ENCODE data around the gene NRXN3.

The NRXN3 gene

GRCh38 chr14:79652513-79653307 is 1482.5 kb downstream of the NRXN3 start:
- no peaks in the 10 kb centered on the region for H3K4me1 ChIP-seq (ENCODE audit: insufficient read depth, low read length)
- no peak overlapping the region for H3K4me3 ChIP-seq (ENCODE audit: low read length)
- H3K27me3 ChIP-seq (ENCODE audit: insufficient read depth, low read length): no peaks in the 10 kb centered on the region
- H3K9me3 ChIP-seq (ENCODE audit: insufficient read depth, low read depth, low read length): no peaks in the 10 kb centered on the region
- 90% methylated on average over 5 of the region's 6 CpGs for WGBS
- H3K27ac ChIP-seq (ENCODE audit: low read depth, low read length): no peak overlapping the region
- no peaks in the 10 kb centered on the region for H3K36me3 ChIP-seq (ENCODE audit: insufficient read depth, low read length)
- no peak overlapping the region for H3K9ac ChIP-seq (ENCODE audit: low read depth, low read length)

GRCh38 chr14:79656056-79656455 is 1485.9 kb downstream of the NRXN3 start:
- Histone ChIP-seq H3K4me1 (ENCODE audit: insufficient read depth, low read length) (no peaks in the 10 kb centered on the region), H3K27me3 (ENCODE audit: insufficient read depth, low read length) (no peaks in the 10 kb centered on the region), H3K4me3 (ENCODE audit: low read length) (no peak overlapping the region), H3K9me3 (ENCODE audit: insufficient read depth, low read depth, low read length) (no peaks in the 10 kb centered on the region), H3K9ac (ENCODE audit: low read depth, low read length) (no peak overlapping the region), H3K36me3 (ENCODE audit: insufficient read depth, low read length) (no peaks in the 10 kb centered on the region), H3K27ac (ENCODE audit: low read depth, low read length) (no peak overlapping the region)
- 88% methylated on average over 7 of the region's 7 CpGs for WGBS

DNA sequence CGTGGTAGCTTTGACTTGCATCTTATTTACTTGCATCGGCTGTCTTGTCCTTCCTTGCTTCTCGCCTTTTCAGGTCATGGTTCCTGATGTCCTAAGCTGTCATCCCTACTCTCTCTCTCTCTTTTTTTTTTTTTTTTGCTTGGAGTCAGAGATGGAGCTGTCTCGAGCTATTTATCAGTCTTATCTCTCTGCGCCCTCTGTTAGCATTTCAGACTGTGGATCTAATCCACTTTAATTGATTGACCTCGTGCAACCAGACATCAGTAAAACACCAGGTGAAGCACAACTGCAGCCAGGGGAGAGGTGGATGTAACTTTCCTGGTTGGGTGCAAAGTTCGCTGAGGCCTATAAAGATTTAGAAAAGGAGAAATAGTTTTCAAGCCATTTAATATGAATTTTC is 1486.3 kb downstream of the NRXN3 start:
- WGBS: 96% methylated on average over 7 of the region's 7 CpGs
- no peaks in the 10 kb centered on the region for H3K36me3 ChIP-seq (ENCODE audit: insufficient read depth, low read length)

GRCh38 chr14:79658221-79658620 is 1488.0 kb downstream of the NRXN3 start:
- Histone ChIP-seq H3K4me1 (ENCODE audit: insufficient read depth, low read length) (no peaks in the 10 kb centered on the region), H3K9me3 (ENCODE audit: insufficient read depth, low read depth, low read length) (no peaks in the 10 kb centered on the region), H3K4me3 (ENCODE audit: low read length) (no peak overlapping the region), H3K27ac (ENCODE audit: low read depth, low read length) (no peak overlapping the region), H3K36me3 (ENCODE audit: insufficient read depth, low read length) (no peaks in the 10 kb centered on the region), H3K27me3 (ENCODE audit: insufficient read depth, low read length) (no peaks in the 10 kb centered on the region), H3K9ac (ENCODE audit: low read depth, low read length) (no peak overlapping the region)
- WGBS: 81% methylated on average over 5 of the region's 5 CpGs

More for the DNA sequence above, 1486.3 kb downstream of the NRXN3 start:
- H3K9ac ChIP-seq (ENCODE audit: low read depth, low read length): no peak overlapping the region
- H3K27me3 ChIP-seq (ENCODE audit: insufficient read depth, low read length): no peaks in the 10 kb centered on the region
- H3K9me3 ChIP-seq (ENCODE audit: insufficient read depth, low read depth, low read length): no peaks in the 10 kb centered on the region
- no peak overlapping the region for H3K27ac ChIP-seq (ENCODE audit: low read depth, low read length)
- no peak overlapping the region for H3K4me3 ChIP-seq (ENCODE audit: low read length)
- no peaks in the 10 kb centered on the region for H3K4me1 ChIP-seq (ENCODE audit: insufficient read depth, low read length)

- Histone ChIP-seq H3K9ac (ENCODE audit: low read depth, low read length) (no peak overlapping the region), H3K4me3 (ENCODE audit: low read length) (no peak overlapping the region), H3K9me3 (ENCODE audit: insufficient read depth, low read depth, low read length) (no peaks in the 10 kb centered on the region), H3K36me3 (ENCODE audit: insufficient read depth, low read length) (no peaks in the 10 kb centered on the region), H3K27ac (ENCODE audit: low read depth, low read length) (no peak overlapping the region), H3K27me3 (ENCODE audit: insufficient read depth, low read length) (no peaks in the 10 kb centered on the region), H3K4me1 (ENCODE audit: insufficient read depth, low read length) (no peaks in the 10 kb centered on the region)
- 96% methylated on average over 4 of the region's 4 CpGs for WGBS
Measured at GRCh38 chr14:79658769-79659168, 1488.6 kb downstream of the NRXN3 start.

GRCh38 chr14:79660053-79660939 is 1490.1 kb downstream of the NRXN3 start:
- H3K27me3 ChIP-seq (ENCODE audit: insufficient read depth, low read length): no peaks in the 10 kb centered on the region
- no peaks in the 10 kb centered on the region for H3K9me3 ChIP-seq (ENCODE audit: insufficient read depth, low read depth, low read length)
- no peak overlapping the region for H3K9ac ChIP-seq (ENCODE audit: low read depth, low read length)
- H3K27ac ChIP-seq (ENCODE audit: low read depth, low read length): no peak overlapping the region
- no peak overlapping the region for H3K4me3 ChIP-seq (ENCODE audit: low read length)
- H3K4me1 ChIP-seq (ENCODE audit: insufficient read depth, low read length): no peaks in the 10 kb centered on the region
- 94% methylated on average over 7 of the region's 7 CpGs for WGBS
- no peaks in the 10 kb centered on the region for H3K36me3 ChIP-seq (ENCODE audit: insufficient read depth, low read length)

DNA sequence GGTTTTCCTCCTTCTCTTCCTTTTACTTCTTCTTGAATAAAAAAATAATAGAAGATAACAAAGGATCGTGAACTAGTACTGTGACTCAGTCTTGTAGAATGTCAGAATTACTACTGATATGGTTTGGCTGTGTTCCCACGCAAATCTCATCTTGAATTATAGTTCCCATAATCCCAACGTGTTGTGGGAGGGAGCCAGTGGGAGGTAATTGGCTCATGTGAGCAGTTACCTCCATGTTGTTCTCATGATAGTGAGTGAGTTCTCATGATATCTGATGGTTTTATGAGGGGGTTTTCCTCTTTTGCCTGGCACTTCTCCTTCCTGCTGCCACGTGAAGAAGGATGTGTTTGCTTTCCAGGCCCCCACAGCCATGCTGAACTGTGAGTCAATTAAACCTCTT is 1491.6 kb downstream of the NRXN3 start:
- 92% methylated on average over 4 of the region's 4 CpGs for WGBS
- Histone ChIP-seq H3K27me3 (ENCODE audit: insufficient read depth, low read length) (no peaks in the 10 kb centered on the region), H3K9me3 (ENCODE audit: insufficient read depth, low read depth, low read length) (no peaks in the 10 kb centered on the region), H3K9ac (ENCODE audit: low read depth, low read length) (no peak overlapping the region), H3K27ac (ENCODE audit: low read depth, low read length) (no peak overlapping the region), H3K36me3 (ENCODE audit: insufficient read depth, low read length) (no peaks in the 10 kb centered on the region), H3K4me1 (ENCODE audit: insufficient read depth, low read length) (no peaks in the 10 kb centered on the region), H3K4me3 (ENCODE audit: low read length) (no peak overlapping the region)

DNA sequence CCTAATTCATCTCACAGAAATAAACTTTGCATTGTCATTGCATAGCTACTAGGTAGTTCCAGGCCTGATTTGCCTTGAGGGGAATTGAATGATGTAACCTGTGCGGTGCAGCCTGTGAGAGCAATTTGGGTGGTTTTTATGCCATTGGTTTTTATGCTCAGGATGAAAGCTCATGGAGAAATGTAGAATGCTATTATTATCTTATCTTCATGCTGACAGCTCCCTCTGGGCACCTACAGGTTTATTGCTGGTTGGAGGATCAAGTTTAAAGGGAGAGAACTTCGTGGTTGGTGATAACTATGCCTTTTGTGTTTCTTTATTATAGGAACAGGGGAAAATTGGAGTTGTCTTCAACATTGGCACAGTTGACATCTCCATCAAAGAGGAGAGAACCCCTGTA is 1493.3 kb downstream of the NRXN3 start:
- H3K4me3 ChIP-seq (ENCODE audit: low read length): no peak overlapping the region
- no peak overlapping the region for H3K27ac ChIP-seq (ENCODE audit: low read depth, low read length)
- no peaks in the 10 kb centered on the region for H3K36me3 ChIP-seq (ENCODE audit: insufficient read depth, low read length)
- H3K9me3 ChIP-seq (ENCODE audit: insufficient read depth, low read depth, low read length): no peaks in the 10 kb centered on the region
- no peak overlapping the region for H3K9ac ChIP-seq (ENCODE audit: low read depth, low read length)
- WGBS: 88% methylated on average over 2 of the region's 2 CpGs
- H3K27me3 ChIP-seq (ENCODE audit: insufficient read depth, low read length): no peaks in the 10 kb centered on the region
- H3K4me1 ChIP-seq (ENCODE audit: insufficient read depth, low read length): no peaks in the 10 kb centered on the region

DNA sequence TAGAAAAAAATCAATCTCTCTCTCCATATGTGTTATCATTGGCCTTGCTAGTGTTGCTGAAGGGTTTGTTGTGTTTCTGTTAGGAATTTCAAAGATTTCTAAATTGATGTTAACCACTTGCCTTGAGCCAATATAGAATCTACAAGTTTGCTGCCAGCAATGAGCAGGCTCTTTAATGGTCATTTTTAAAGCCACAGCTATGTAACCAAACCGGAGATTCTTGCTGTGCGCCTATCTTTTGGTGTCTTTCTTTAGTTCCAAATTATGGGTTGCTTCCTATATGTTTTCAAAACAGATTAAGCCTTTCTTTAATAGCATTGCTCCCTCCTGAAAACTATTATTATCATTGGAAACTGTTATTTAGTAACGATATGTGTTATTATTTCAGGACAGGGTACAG is 1495.4 kb downstream of the NRXN3 start:
- Histone ChIP-seq H3K4me1 (ENCODE audit: insufficient read depth, low read length) (no peaks in the 10 kb centered on the region), H3K9me3 (ENCODE audit: insufficient read depth, low read depth, low read length) (no peaks in the 10 kb centered on the region), H3K9ac (ENCODE audit: low read depth, low read length) (no peak overlapping the region), H3K27ac (ENCODE audit: low read depth, low read length) (no peak overlapping the region), H3K4me3 (ENCODE audit: low read length) (no peak overlapping the region), H3K36me3 (ENCODE audit: insufficient read depth, low read length) (no peaks in the 10 kb centered on the region), H3K27me3 (ENCODE audit: insufficient read depth, low read length) (no peaks in the 10 kb centered on the region)
- WGBS: 97% methylated on average over 3 of the region's 3 CpGs

DNA sequence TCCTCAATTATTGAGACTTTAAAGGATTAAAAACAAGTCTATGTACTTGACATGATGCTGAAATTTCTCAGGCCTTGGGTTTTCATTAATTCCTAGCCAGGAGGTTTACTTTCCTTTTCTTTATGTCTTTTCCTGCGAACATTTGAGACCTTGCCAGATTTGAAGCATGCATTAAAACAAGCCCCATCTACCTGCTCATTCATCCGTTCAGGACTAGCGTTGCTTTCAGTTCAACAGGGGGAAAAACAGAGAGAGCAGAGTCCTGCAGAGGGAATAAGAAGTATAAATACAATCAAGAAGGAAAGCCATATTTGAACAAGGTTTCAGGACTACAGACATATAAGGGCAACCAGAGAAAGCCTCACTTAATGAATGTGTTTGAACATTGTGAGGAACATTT is 1498.8 kb downstream of the NRXN3 start:
- no peaks in the 10 kb centered on the region for H3K9me3 ChIP-seq (ENCODE audit: insufficient read depth, low read depth, low read length)
- whole genome bisulfite sequencing: 97% methylated on average over 3 of the region's 3 CpGs
- no peaks in the 10 kb centered on the region for H3K27me3 ChIP-seq (ENCODE audit: insufficient read depth, low read length)
- H3K4me1 ChIP-seq (ENCODE audit: insufficient read depth, low read length): no peaks in the 10 kb centered on the region
- no peak overlapping the region for H3K9ac ChIP-seq (ENCODE audit: low read depth, low read length)
- H3K4me3 ChIP-seq (ENCODE audit: low read length): no peak overlapping the region
- H3K36me3 ChIP-seq (ENCODE audit: insufficient read depth, low read length): no peaks in the 10 kb centered on the region
- no peak overlapping the region for H3K27ac ChIP-seq (ENCODE audit: low read depth, low read length)

DNA sequence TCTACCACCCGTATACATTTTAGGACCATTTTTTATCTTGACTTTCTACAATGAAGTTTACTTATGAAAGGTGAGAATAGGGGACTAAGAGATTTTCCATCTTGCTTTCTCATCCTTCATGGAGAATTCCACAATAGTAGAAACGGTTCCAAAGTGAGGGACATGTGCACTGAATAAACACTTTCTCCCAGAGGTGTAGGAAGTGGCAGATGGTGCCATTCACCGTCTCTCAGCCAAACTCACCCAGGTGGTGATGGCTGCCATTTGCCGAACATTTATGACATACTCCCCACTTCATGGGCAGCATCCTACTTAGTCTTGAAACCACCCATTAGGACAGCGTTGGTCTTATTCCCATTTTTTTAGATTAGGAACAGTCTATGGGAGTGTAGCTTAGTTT is 1500.6 kb downstream of the NRXN3 start:
- H3K4me1 ChIP-seq (ENCODE audit: insufficient read depth, low read length): no peaks in the 10 kb centered on the region
- no peaks in the 10 kb centered on the region for H3K9me3 ChIP-seq (ENCODE audit: insufficient read depth, low read depth, low read length)
- no peaks in the 10 kb centered on the region for H3K36me3 ChIP-seq (ENCODE audit: insufficient read depth, low read length)
- no peak overlapping the region for H3K9ac ChIP-seq (ENCODE audit: low read depth, low read length)
- H3K4me3 ChIP-seq (ENCODE audit: low read length): no peak overlapping the region
- whole genome bisulfite sequencing: 94% methylated on average over 4 of the region's 5 CpGs
- no peaks in the 10 kb centered on the region for H3K27me3 ChIP-seq (ENCODE audit: insufficient read depth, low read length)
- H3K27ac ChIP-seq (ENCODE audit: low read depth, low read length): no peak overlapping the region

Measured in HUES64 (cell line).